Calu3 (cell line): ENCODE results near the gene CKMT1A. TPM values are rescaled to one million over a fixed set of nuclear protein-coding genes. Genes with fewer than 3 reads are reported as not detected.
"Not testable (repeated sequence)": the region's sequence is repeated elsewhere in the genome, so short reads cannot be mapped to it uniquely, and the experiment has no call there.

ENCODE experiments used
- BruUV-seq: library from RNA; stranded (reverse); fragments of 400-500 nt; replicated peaks from 2 replicates; lab custom pipeline; 2021; lab: Mats Ljungman, UMichigan
- CTCF ChIA-PET: fragments of 300-600 bp; sonication (Branson Sonifier 250); formaldehyde crosslinking; loops from one replicate; lab custom pipeline; 2022; ENCODE audit warnings: antibody characterized with exemption; lab: Charles Lee
- DNase-seq: peaks from one replicate; pipeline ENCODE4 v3.0.0; 2022
- H3K27ac Mint-ChIP-seq: one replicate; pipeline ENCODE4 v1.8.0; 2022; ENCODE audit warnings: mixed read lengths; ENCODE audit not compliant: unreplicated experiment
- H3K27me3 Mint-ChIP-seq: one replicate; pipeline ENCODE4 v1.8.0; 2022; ENCODE audit warnings: mixed read lengths; ENCODE audit not compliant: unreplicated experiment
- H3K36me3 Mint-ChIP-seq: one replicate; pipeline ENCODE4 v1.8.0; 2022; ENCODE audit warnings: mild to moderate bottlenecking, moderate library complexity, mixed read lengths; ENCODE audit not compliant: insufficient read depth, unreplicated experiment
- H3K4me1 Mint-ChIP-seq: one replicate; pipeline ENCODE4 v1.8.0; 2022; ENCODE audit warnings: mild to moderate bottlenecking, low read depth, mixed read lengths; ENCODE audit not compliant: unreplicated experiment
- H3K4me3 Mint-ChIP-seq: one replicate; pipeline ENCODE4 v1.8.0; 2022; ENCODE audit warnings: mild to moderate bottlenecking, low read depth, moderate library complexity, mixed read lengths; ENCODE audit not compliant: unreplicated experiment
- H3K9me3 Mint-ChIP-seq: one replicate; pipeline ENCODE4 v1.8.0; 2022; ENCODE audit warnings: low read depth, mixed read lengths; ENCODE audit not compliant: unreplicated experiment
- CTCF ChIP-seq: fragments of 200-600 bp; IDR thresholded peaks from one replicate; pipeline ENCODE4 v1.8.0; 2022; ENCODE audit warnings: antibody characterized with exemption; ENCODE audit not compliant: unreplicated experiment
- intact Hi-C: fragments of 100-400 bp; cut with micrococcal nuclease; formaldehyde crosslinking; loops from one replicate; pipeline ENCODE4 v1.10.0; 2022; ENCODE audit not compliant: unreplicated experiment
- total RNA-seq: library from RNA; stranded (reverse); gene quantifications from 2 replicates; pipeline ENCODE4 v1.2.3, GENCODE V29; 2022

CKMT1A gene
- total RNA-seq, 1 experiment from 2014 or later = 1.2 TPM

- H3K27ac Mint-ChIP-seq, intact Hi-C loops: not testable (repeated sequence)
Observed at GRCh38 chr15:43689604-43690301, 3.9 kb upstream of the CKMT1A start.

GRCh38 chr15:43692679-43693078 is 980 bp upstream of the CKMT1A start:
- H3K36me3 Mint-ChIP-seq, H3K4me3 Mint-ChIP-seq, BruUV-seq, intact Hi-C loops, CTCF ChIA-PET, DNase-seq, H3K27ac Mint-ChIP-seq, H3K4me1 Mint-ChIP-seq, H3K9me3 Mint-ChIP-seq: not testable (repeated sequence)
- peaks cover 19% of the 10 kb centered on the region for H3K27me3 Mint-ChIP-seq

More at GRCh38 chr15:43689604-43690301, 3.9 kb upstream of the CKMT1A start:
- H3K9me3 Mint-ChIP-seq, DNase-seq, CTCF ChIA-PET, BruUV-seq, H3K4me1 Mint-ChIP-seq, H3K4me3 Mint-ChIP-seq, H3K27me3 Mint-ChIP-seq, H3K36me3 Mint-ChIP-seq: not testable (repeated sequence)

GRCh38 chr15:43702174-43702573 is 8.5 kb downstream of the CKMT1A start:
- BruUV-seq = no TSS peak
- H3K4me1 Mint-ChIP-seq = no peaks in the 10 kb centered on the region
- CTCF ChIA-PET = no interaction called here
- H3K4me3 Mint-ChIP-seq = no peak overlapping the region
- H3K27ac Mint-ChIP-seq = no peak overlapping the region
- H3K27me3 Mint-ChIP-seq = peaks cover 40% of the 10 kb centered on the region
- intact Hi-C loops = no loop called here
- no peaks in the 10 kb centered on the region for H3K9me3 Mint-ChIP-seq
- TF ChIP-seq CTCF = no peak
- H3K36me3 Mint-ChIP-seq = no peaks in the 10 kb centered on the region
- no peak for DNase-seq

- Mint-ChIP-seq H3K27me3 (peaks cover 33% of the 10 kb centered on the region), H3K9me3 (no peaks in the 10 kb centered on the region), H3K4me1 (no peaks in the 10 kb centered on the region), H3K27ac (no peak overlapping the region), H3K36me3 (no peaks in the 10 kb centered on the region), H3K4me3 (no peak overlapping the region)
- BruUV-seq = no TSS peak
- CTCF ChIA-PET = no interaction called here
- DNase-seq = no peak
- intact Hi-C loops = no loop called here
- no peak for TF ChIP-seq CTCF
Observed at GRCh38 chr15:43702701-43703424, 9.2 kb downstream of the CKMT1A start.

GRCh38 chr15:43710431-43711131 is 16.9 kb downstream of the CKMT1A start:
- not testable (repeated sequence) for DNase-seq, H3K9me3 Mint-ChIP-seq, H3K27ac Mint-ChIP-seq

More at GRCh38 chr15:43710431-43711131, 16.9 kb downstream of the CKMT1A start:
- CTCF ChIA-PET, BruUV-seq, intact Hi-C loops, H3K4me3 Mint-ChIP-seq, H3K27me3 Mint-ChIP-seq, H3K36me3 Mint-ChIP-seq, H3K4me1 Mint-ChIP-seq: not testable (repeated sequence)
